Breast epithelium (tissue), 3 donors: ENCODE data around the gene MAP3K2.

Source experiments
- CTCF ChIP-seq, 3 donors: fragments of 450-650 bp; IDR thresholded peaks; one replicate each; pipeline ENCODE4 v1.5.1; 2016 to 2017; ENCODE audit warnings: antibody characterized with exemption in 3 of 3, mild to moderate bottlenecking in 3 of 3, moderate library complexity in 3 of 3
- POLR2AphosphoS5 ChIP-seq, 3 donors: sonication (generic); formaldehyde crosslinking; IDR thresholded peaks; one replicate each; pipeline ENCODE4 v1.6.1; 2017; ENCODE audit warnings: antibody characterized with exemption in 3 of 3

- TF ChIP-seq POLR2AphosphoS5 (IDR thresholded peaks at IDR 0.05) (no peak), CTCF (IDR thresholded peaks at IDR 0.05) (no peak)
Measured at GRCh38 chr2:127360242-127360641, 27.5 kb downstream of the MAP3K2 start.
